Activated T-cell treated with anti-CD3 and anti-CD28 coated beads for 48 hours (primary cell): ENCODE results near the gene ZEB1.
"Not testable (repeated sequence)": the region's sequence is repeated elsewhere in the genome, so short reads cannot be mapped to it uniquely, and the experiment has no call there.

Experiments used
- DNase-seq: peaks from one replicate; pipeline ENCODE4 v3.0.0-alpha.2; 2020; ENCODE audit warnings: low read depth

The ZEB1 gene

GRCh38 chr10:31426401-31426800, 107.4 kb downstream of the ZEB1 start:
- no peak for DNase-seq

- DNase-seq, result not testable (repeated sequence)
Measured at GRCh38 chr10:31427334-31427733, 108.3 kb downstream of the ZEB1 start.

GRCh38 chr10:31428499-31428898, 109.5 kb downstream of the ZEB1 start:
- not testable (repeated sequence) for DNase-seq

- DNase-seq, result no peak
Measured at GRCh38 chr10:31431021-31431420, 112.0 kb downstream of the ZEB1 start.

GRCh38 chr10:31437959-31438358, 118.9 kb downstream of the ZEB1 start:
- DNase-seq, result no peak

- no peak for DNase-seq
Measured at GRCh38 chr10:31451766-31452165, 132.8 kb downstream of the ZEB1 start.

- DNase-seq, result no peak
Measured at GRCh38 chr10:31456468-31456867, 137.5 kb downstream of the ZEB1 start.

GRCh38 chr10:31457858-31458257, 138.8 kb downstream of the ZEB1 start:
- DNase-seq, result no peak

GRCh38 chr10:31458974-31459373, 140.0 kb downstream of the ZEB1 start:
- DNase-seq, result no peak

- DNase-seq, result no peak
Measured at GRCh38 chr10:31460242-31460641, 141.2 kb downstream of the ZEB1 start.

GRCh38 chr10:31464552-31464951, 145.5 kb downstream of the ZEB1 start:
- DNase-seq, result no peak

GRCh38 chr10:31466313-31466712, 147.3 kb downstream of the ZEB1 start:
- DNase-seq, result no peak

GRCh38 chr10:31467791-31468535, 148.9 kb downstream of the ZEB1 start:
- no peak for DNase-seq

GRCh38 chr10:31468536-31468859, 149.5 kb downstream of the ZEB1 start:
- DNase-seq, result no peak

- no peak for DNase-seq
Measured at GRCh38 chr10:31475519-31475918, 156.5 kb downstream of the ZEB1 start.

- DNase-seq, result no peak
Measured at GRCh38 chr10:31476088-31476487, 157.1 kb downstream of the ZEB1 start.

GRCh38 chr10:31477584-31477983, 158.6 kb downstream of the ZEB1 start:
- DNase-seq, result no peak

GRCh38 chr10:31479752-31480151, 160.7 kb downstream of the ZEB1 start:
- DNase-seq, result no peak

- no peak for DNase-seq
Measured at GRCh38 chr10:31483546-31483945, 164.5 kb downstream of the ZEB1 start.

- DNase-seq, result no peak
Measured at GRCh38 chr10:31484431-31485135, 165.6 kb downstream of the ZEB1 start.

GRCh38 chr10:31490858-31491504, 172.0 kb downstream of the ZEB1 start:
- no peak for DNase-seq

- DNase-seq, result no peak
Measured at GRCh38 chr10:31507427-31507826, 188.4 kb downstream of the ZEB1 start.

- DNase-seq, result no peak
Measured at GRCh38 chr10:31508234-31508633, 189.2 kb downstream of the ZEB1 start.
